Left lobe of liver (tissue), 2 donors: ENCODE results near the gene COL9A3. TPM values are rescaled to one million over a fixed set of nuclear protein-coding genes. Genes with fewer than 3 reads are reported as not detected.

Experiments used
- ATAC-seq: fragments of 200-7000 bp; cut with Tn5 transposase; one replicate; pipeline ENCODE4 v1.9.1; 2020; ENCODE audit warnings: mild to moderate bottlenecking, moderate library complexity
- DNase-seq: peaks from one replicate; pipeline ENCODE4 v3.0.0-alpha.2; 2020; ENCODE audit warnings: low spot score
- total RNA-seq: library from RNA; stranded (reverse); gene quantifications from one replicate; pipeline ENCODE4 v1.2.1, GENCODE V29; 2021
- donor health status: DM: no; HTN: no; CAD: no; lungs with moderate emphysema.
- donor health status: DM: no; HTN: yes; CAD: no.

The COL9A3 gene
- total RNA-seq, result 4.0 TPM

- peak; percentile 6 for ATAC-seq
- no peak for DNase-seq
Measured at GRCh38 chr20:62816884-62817873, at the start of gene COL9A3. TSS of gene COL9A3 (plus strand) at chr20:62817050. CDS start at chr20:62817065, 15 bp downstream.

GRCh38 chr20:62768234-62768546 is 48.7 kb upstream of the COL9A3 start:
- ATAC-seq, result no peak
- DNase-seq, result no peak

- DNase-seq (no peak), ATAC-seq (peak; percentile 17)
Measured at GRCh38 chr20:62768551-62769287, 48.1 kb upstream of the COL9A3 start.

GRCh38 chr20:62769346-62770071 is 47.3 kb upstream of the COL9A3 start:
- ATAC-seq, result peak; percentile 59
- DNase-seq, result peak; percentile 73

GRCh38 chr20:62770111-62770910 is 46.5 kb upstream of the COL9A3 start:
- DNase-seq (no peak), ATAC-seq (no peak)

GRCh38 chr20:62770916-62771315 is 45.9 kb upstream of the COL9A3 start:
- ATAC-seq (no peak), DNase-seq (no peak)

GRCh38 chr20:62771396-62772102 is 45.3 kb upstream of the COL9A3 start:
- DNase-seq (no peak), ATAC-seq (no peak)

GRCh38 chr20:62772103-62772611 is 44.7 kb upstream of the COL9A3 start:
- ATAC-seq (peak; percentile 3), DNase-seq (no peak)

- DNase-seq, result no peak
- no peak for ATAC-seq
Measured at GRCh38 chr20:62772619-62772989, 44.2 kb upstream of the COL9A3 start.

- DNase-seq (peak; percentile 86), ATAC-seq (peak; percentile 65)
Measured at GRCh38 chr20:62772990-62773844, 43.6 kb upstream of the COL9A3 start.

GRCh38 chr20:62773845-62774714 is 42.8 kb upstream of the COL9A3 start:
- DNase-seq, result no peak

GRCh38 chr20:62774762-62775161 is 42.1 kb upstream of the COL9A3 start:
- ATAC-seq (no peak), DNase-seq (no peak)

More at GRCh38 chr20:62773845-62774714, 42.8 kb upstream of the COL9A3 start:
- no peak for ATAC-seq

GRCh38 chr20:62775206-62775605 is 41.6 kb upstream of the COL9A3 start:
- ATAC-seq (no peak), DNase-seq (no peak)

- DNase-seq (no peak), ATAC-seq (no peak)
Measured at GRCh38 chr20:62776035-62776691, 40.7 kb upstream of the COL9A3 start.

- ATAC-seq (peak; percentile 58), DNase-seq (peak; percentile 71)
Measured at GRCh38 chr20:62776692-62777527, 39.9 kb upstream of the COL9A3 start.

- ATAC-seq, result no peak
Measured at GRCh38 chr20:62777528-62777830, 39.4 kb upstream of the COL9A3 start.

More at GRCh38 chr20:62777528-62777830, 39.4 kb upstream of the COL9A3 start:
- DNase-seq, result no peak
